ENCODE results near the gene BANF2.

Gene BANF2

GRCh38 chr20:17664025-17664633, 35.6 kb upstream of the BANF2 start:
- DNase-seq: peak; percentile 12

- DNase-seq: no peak
These were observed 34.0 kb upstream of the BANF2 start for GRCh38 chr20:17665756-17666155.

- no peak for DNase-seq
These were observed 33.3 kb upstream of the BANF2 start for GRCh38 chr20:17666481-17666880.

GRCh38 chr20:17667445-17667844, 32.3 kb upstream of the BANF2 start:
- no peak for DNase-seq

GRCh38 chr20:17668432-17668831, 31.3 kb upstream of the BANF2 start:
- DNase-seq: no peak

GRCh38 chr20:17669306-17669931, 30.3 kb upstream of the BANF2 start:
- DNase-seq: no peak

GRCh38 chr20:17671011-17671410, 28.8 kb upstream of the BANF2 start:
- DNase-seq: no peak

GRCh38 chr20:17671565-17671964, 28.2 kb upstream of the BANF2 start:
- DNase-seq: no peak

GRCh38 chr20:17673084-17673483, 26.7 kb upstream of the BANF2 start:
- DNase-seq: no peak

GRCh38 chr20:17674722-17675518, 24.8 kb upstream of the BANF2 start:
- no peak for DNase-seq

GRCh38 chr20:17675519-17676377, 24.0 kb upstream of the BANF2 start:
- DNase-seq: peak; percentile 33

- DNase-seq: no peak
These were observed 23.4 kb upstream of the BANF2 start for GRCh38 chr20:17676378-17676759.

- DNase-seq: no peak
These were observed 22.8 kb upstream of the BANF2 start for GRCh38 chr20:17676942-17677341.

GRCh38 chr20:17678295-17678694, 21.5 kb upstream of the BANF2 start:
- DNase-seq: peak; percentile 10

GRCh38 chr20:17678886-17679285, 20.9 kb upstream of the BANF2 start:
- no peak for DNase-seq

GRCh38 chr20:17679941-17680835, 19.6 kb upstream of the BANF2 start:
- peak; percentile 73 for DNase-seq

GRCh38 chr20:17680836-17681725, 18.7 kb upstream of the BANF2 start:
- DNase-seq: peak; percentile 47

- DNase-seq: no peak
These were observed 18.1 kb upstream of the BANF2 start for GRCh38 chr20:17681726-17682102.

GRCh38 chr20:17682103-17682888, 17.5 kb upstream of the BANF2 start, which contains the start of gene RRBP1:
TSS of gene RRBP1 (minus strand) at chr20:17682242. CDS start at chr20:17660507, 21,735 bp downstream.
- DNase-seq: peak; percentile 92

GRCh38 chr20:17682889-17683198, 16.9 kb upstream of the BANF2 start:
- no peak for DNase-seq
